H1 (cell line): ENCODE data around the gene PWP1. TPM values are rescaled to one million over a fixed set of nuclear protein-coding genes. Genes with fewer than 3 reads are reported as not detected.

Experiments used
- CTCF ChIA-PET: fragments of 300-600 bp; sonication (Branson Sonifier 250); formaldehyde crosslinking; loops from one replicate; lab custom pipeline; 2021; ENCODE audit not compliant: partially characterized antibody; lab: Charles Lee
- POLR2A ChIA-PET: fragments of 300-600 bp; sonication (Branson Sonifier 250); formaldehyde crosslinking; loops from one replicate; lab custom pipeline; 2021; ENCODE audit warnings: inconsistent platforms; ENCODE audit not compliant: partially characterized antibody; lab: Charles Lee
- DNase-seq, 2 experiments: peaks; one replicate each; pipeline versions ENCODE4 v3.0.0 to v3.0.0-alpha.2; 2010 to 2022; ENCODE audit warnings: low spot score in 2 of 2, low read depth in 1 of 2, mixed read lengths in 1 of 2
- FAIRE-seq: peaks from 2 replicates; lab custom pipeline; 2011; peaks lifted over from hg19 to GRCh38; lab: Jason Lieb, UNC
- H2AFZ ChIP-seq: 2 replicates; pipeline ENCODE4 v1.8.1; 2012; ENCODE audit warnings: low read length, inconsistent platforms
- H2AK5ac ChIP-seq: 2 replicates; pipeline ENCODE4 v1.6.1; 2013; ENCODE audit warnings: low read depth, low read length
- H2BK120ac ChIP-seq: replicated peaks from 2 replicates; pipeline ENCODE3; 2013; ENCODE audit warnings: low read depth, low read length, inconsistent platforms
- H2BK12ac ChIP-seq: 2 replicates; pipeline ENCODE4 v1.6.1; 2013; ENCODE audit warnings: low read depth, low read length
- H2BK15ac ChIP-seq: 2 replicates; pipeline ENCODE4 v1.6.1; 2013; ENCODE audit warnings: low read length
- H2BK20ac ChIP-seq: 2 replicates; pipeline ENCODE4 v1.6.1; 2013; ENCODE audit warnings: low read length
- H2BK5ac ChIP-seq: 2 replicates; pipeline ENCODE4 v1.6.1; 2013; ENCODE audit warnings: low read depth, low read length
- H3K14ac ChIP-seq: 2 replicates; pipeline ENCODE4 v1.6.1; 2013; ENCODE audit warnings: inconsistent platforms; ENCODE audit not compliant: insufficient read length
- H3K18ac ChIP-seq: 2 replicates; pipeline ENCODE4 v1.6.1; 2013; ENCODE audit warnings: low read length; ENCODE audit errors: extremely low read depth
- H3K23ac ChIP-seq: 2 replicates; pipeline ENCODE4 v1.6.1; 2013; ENCODE audit warnings: inconsistent platforms; ENCODE audit not compliant: insufficient read length
- H3K23me2 ChIP-seq: 2 replicates; pipeline ENCODE4 v1.6.1; 2013; ENCODE audit warnings: low read depth, low read length
- H3K27ac ChIP-seq: 2 replicates; pipeline ENCODE4 v1.6.1; 2011; ENCODE audit warnings: low read depth, low read length, inconsistent platforms
- H3K27me3 ChIP-seq, 4 experiments: replicated peaks in 1 of 4; 1 replicate in 1 of 4; 2 replicates in 3 of 4; pipeline versions ENCODE4 v1.6.1 to v1.8.1; 2011 to 2013; ENCODE audit warnings: low read length in 3 of 4, mild to moderate bottlenecking in 3 of 4, inconsistent platforms in 2 of 4, mixed read lengths in 2 of 4, moderate library complexity in 1 of 4; ENCODE audit not compliant: control insufficient read depth in 3 of 4, insufficient read depth in 3 of 4; ENCODE audit errors: extremely low read depth in 1 of 4
- H3K36me3 ChIP-seq, 4 experiments: 2 replicates each; pipeline versions ENCODE4 v1.6.1 to v1.8.1; 2011 to 2013; ENCODE audit warnings: mild to moderate bottlenecking in 4 of 4, low read length in 3 of 4, moderate library complexity in 2 of 4, control low read depth in 1 of 4, inconsistent platforms in 1 of 4; ENCODE audit not compliant: insufficient read depth in 4 of 4, control insufficient read depth in 2 of 4
- H3K4ac ChIP-seq: replicated peaks from 2 replicates; pipeline ENCODE3; 2013; ENCODE audit warnings: low read length, low read depth, mixed read lengths, inconsistent platforms; ENCODE audit not compliant: insufficient read length
- H3K4me1 ChIP-seq, 4 experiments: replicated peaks in 1 of 4; 1 replicate in 1 of 4; 2 replicates in 3 of 4; pipeline versions ENCODE4 v1.6.1 to v1.8.1; 2011 to 2013; ENCODE audit warnings: low read length in 3 of 4, inconsistent platforms in 2 of 4, mixed read lengths in 1 of 4; ENCODE audit not compliant: insufficient read depth in 4 of 4, control insufficient read depth in 3 of 4
- H3K4me2 ChIP-seq, 2 experiments: 2 replicates each; pipeline versions ENCODE4 v1.6.1 to v1.8.1; 2011 to 2013; ENCODE audit warnings: low read depth in 2 of 2, low read length in 2 of 2, control low read depth in 1 of 2, inconsistent platforms in 1 of 2, mild to moderate bottlenecking in 1 of 2; ENCODE audit not compliant: insufficient read depth in 1 of 2
- H3K4me3 ChIP-seq, 4 experiments: fragments of 200-600, 300-600 bp in 1 of 4; sonication (generic), shearing (Covaris generic), sonication (Bioruptor Twin) in 1 of 4; 2 replicates each; pipeline versions ENCODE4 v1.5.1 to v1.8.1; 2011 to 2016; ENCODE audit warnings: low read length in 4 of 4, low read depth in 3 of 4, control low read depth in 2 of 4, inconsistent platforms in 2 of 4, mild to moderate bottlenecking in 2 of 4, mixed read lengths in 1 of 4, moderate library complexity in 1 of 4; ENCODE audit not compliant: insufficient read depth in 2 of 4; ENCODE audit errors: extremely low read depth in 1 of 4
- H3K56ac ChIP-seq: replicated peaks from 2 replicates; pipeline ENCODE3; 2013; ENCODE audit warnings: low read depth, mild to moderate bottlenecking, mixed read lengths, low read length, inconsistent platforms; ENCODE audit not compliant: insufficient read length
- H3K79me1 ChIP-seq: 2 replicates; pipeline ENCODE4 v1.6.1; 2013; ENCODE audit warnings: low read depth, low read length, control low read depth
- H3K79me2 ChIP-seq, 2 experiments: 2 replicates each; pipeline versions ENCODE4 v1.6.1 to v1.8.1; 2012 to 2013; ENCODE audit warnings: low read length in 2 of 2, mild to moderate bottlenecking in 2 of 2, inconsistent platforms in 1 of 2; ENCODE audit not compliant: insufficient read depth in 2 of 2, control insufficient read depth in 1 of 2
- H3K9ac ChIP-seq, 4 experiments: replicated peaks in 1 of 4; 1 replicate in 1 of 4; 2 replicates in 3 of 4; pipeline versions ENCODE4 v1.6.1 to v1.8.1; 2011 to 2013; ENCODE audit warnings: low read depth in 3 of 4, low read length in 3 of 4, control low read depth in 2 of 4, mild to moderate bottlenecking in 2 of 4, moderate library complexity in 2 of 4, inconsistent platforms in 1 of 4; ENCODE audit errors: extremely low read depth in 1 of 4
- H3K9me3 ChIP-seq, 2 experiments: 2 replicates each; pipeline versions ENCODE4 v1.6.1 to v1.8.1; 2012 to 2013; ENCODE audit warnings: mild to moderate bottlenecking in 2 of 2, moderate library complexity in 2 of 2, control low read depth in 1 of 2, inconsistent platforms in 1 of 2, low read depth in 1 of 2, low read length in 1 of 2, mixed read lengths in 1 of 2; ENCODE audit not compliant: insufficient read depth in 2 of 2
- H4K20me1 ChIP-seq, 2 experiments: replicated peaks in 1 of 2; 2 replicates each; pipeline versions ENCODE3 to v1.8.1; 2011 to 2013; ENCODE audit warnings: inconsistent platforms in 2 of 2, low read length in 2 of 2, mild to moderate bottlenecking in 1 of 2; ENCODE audit not compliant: insufficient read depth in 2 of 2, control insufficient read depth in 1 of 2
- H4K5ac ChIP-seq: 2 replicates; pipeline ENCODE4 v1.6.1; 2013; ENCODE audit warnings: low read length, low read depth, mixed read lengths, inconsistent platforms; ENCODE audit not compliant: insufficient read length
- H4K8ac ChIP-seq: 2 replicates; pipeline ENCODE4 v1.8.0; 2013; ENCODE audit warnings: mild to moderate bottlenecking, moderate library complexity, low read length, inconsistent platforms; ENCODE audit not compliant: insufficient read depth; ENCODE audit errors: extremely low read depth
- H4K91ac ChIP-seq: replicated peaks from 2 replicates; pipeline ENCODE3; 2013; ENCODE audit warnings: low read length, mixed read lengths, inconsistent platforms; ENCODE audit not compliant: insufficient read length
- ASH2L ChIP-seq: fragments of 200-600, 300-600 bp; sonication (generic); IDR thresholded peaks from one replicate; pipeline ENCODE4 v1.7.1; 2017; ENCODE audit warnings: low read length
- BCL11A ChIP-seq, 2 experiments: IDR thresholded peaks; one replicate each; pipeline ENCODE4 v1.6.1; 2011; ENCODE audit warnings: low read depth in 2 of 2, low read length in 2 of 2, mild to moderate bottlenecking in 2 of 2
- CHD1 ChIP-seq: IDR thresholded peaks from 2 replicates; pipeline ENCODE4 v1.6.1; 2012; ENCODE audit warnings: low read depth, low read length, improper control_type of control experiment
- CREB1 ChIP-seq: IDR thresholded peaks from 2 replicates; pipeline ENCODE4 v1.6.1; 2012; ENCODE audit warnings: inconsistent platforms
- CTBP2 ChIP-seq: IDR thresholded peaks from 2 replicates; pipeline ENCODE4 v1.7.0; 2011; ENCODE audit warnings: borderline replicate concordance, mild to moderate bottlenecking, moderate library complexity, mixed read lengths, low read length; ENCODE audit not compliant: insufficient read depth, insufficient read length
- EP300 ChIP-seq, 2 experiments: IDR thresholded peaks; 1 replicate in 1 of 2; 2 replicates in 1 of 2; pipeline ENCODE4 v1.6.1; 2011 to 2012; ENCODE audit warnings: low read depth in 2 of 2, low read length in 2 of 2, mild to moderate bottlenecking in 2 of 2, borderline replicate concordance in 1 of 2, inconsistent platforms in 1 of 2, moderate library complexity in 1 of 2
- EZH2 ChIP-seq: fragments of 200-600 bp; sonication (generic); IDR thresholded peaks from 2 replicates; pipeline ENCODE4 v1.7.1; 2012; ENCODE audit warnings: low read depth, mild to moderate bottlenecking, moderate library complexity, low read length, inconsistent platforms; ENCODE audit not compliant: severe bottlenecking
- FOSL1 ChIP-seq: IDR thresholded peaks from 2 replicates; pipeline ENCODE4 v1.6.1; 2011; ENCODE audit warnings: mild to moderate bottlenecking, low read depth, low read length, moderate library complexity; ENCODE audit not compliant: insufficient read depth
- JUN ChIP-seq: IDR thresholded peaks from 2 replicates; pipeline ENCODE4 v1.6.1; 2011; ENCODE audit warnings: low read depth, mild to moderate bottlenecking, improper control_type of control experiment, low read length
- NRF1 ChIP-seq: IDR thresholded peaks from 2 replicates; pipeline ENCODE4 v1.6.1; 2011; ENCODE audit warnings: mild to moderate bottlenecking, low read depth, low read length, improper control_type of control experiment
- POLR2AphosphoS5 ChIP-seq: IDR thresholded peaks from 2 replicates; pipeline ENCODE4 v1.6.1; 2011; ENCODE audit warnings: low read depth, low read length
- SP2 ChIP-seq: IDR thresholded peaks from 2 replicates; pipeline ENCODE4 v1.6.1; 2012; ENCODE audit warnings: mild to moderate bottlenecking, low read length, inconsistent platforms
- TCF12 ChIP-seq: IDR thresholded peaks from 2 replicates; pipeline ENCODE4 v1.6.1; 2011; ENCODE audit warnings: low read depth, mild to moderate bottlenecking, low read length
- ZNF274 ChIP-seq: IDR thresholded peaks from 2 replicates; pipeline ENCODE4 v1.7.0; 2012; ENCODE audit warnings: low read length, borderline replicate concordance; ENCODE audit errors: extremely low read depth
- WGBS, 2 experiments: shearing (Covaris generic) in 1 of 2; methylation state at CpG; one replicate each; pipeline versions ENCODE4 v1.1.6 to v1.1.7; 2013 to 2015; ENCODE audit warnings: low lambda C conversion rate in 2 of 2, mixed read lengths in 2 of 2, inconsistent platforms in 1 of 2, low coverage in 1 of 2, missing lambda C conversion rate in 1 of 2; ENCODE audit not compliant: insufficient replicate concordance in 2 of 2, insufficient coverage in 1 of 2, insufficient read length in 1 of 2; ENCODE audit errors: extremely low coverage in 1 of 2, missing lambda C conversion rate in 1 of 2; 5-methylcytosine and 5-hydroxymethylcytosine counted together
- polyA plus RNA-seq, 7 experiments: library from polyadenylated mRNA; depleted of rRNA in 3 of 7; stranded (reverse) in 5 of 7; unstranded in 2 of 7; fragments of >200 nt in 5 of 7; fragments of 200-250 nt in 2 of 7; gene quantifications; 1 replicate in 5 of 7; 2 replicates in 1 of 7; 4 replicates in 1 of 7; pipeline versions ENCODE4 v1.2.1 to v1.2.3, GENCODE V29; 2011 to 2013; ENCODE audit warnings: missing spikeins in 2 of 7, mixed read lengths in 2 of 7
- total RNA-seq: library from RNA; stranded (reverse); fragmentation: NEBNext Ultra II Directional; extraction: Animal tissue kit (Norgen Biotek cat#: 25700); gene quantifications from 2 replicates; pipeline ENCODE4 v1.2.1, GENCODE V29; 2021

The PWP1 gene
- total and polyA plus RNA-seq, 2 of the 8 experiments (the other 6 are each of a cell fraction or from before 2014, with no cell fraction given), result 57.8 to 78.5 TPM

DNA sequence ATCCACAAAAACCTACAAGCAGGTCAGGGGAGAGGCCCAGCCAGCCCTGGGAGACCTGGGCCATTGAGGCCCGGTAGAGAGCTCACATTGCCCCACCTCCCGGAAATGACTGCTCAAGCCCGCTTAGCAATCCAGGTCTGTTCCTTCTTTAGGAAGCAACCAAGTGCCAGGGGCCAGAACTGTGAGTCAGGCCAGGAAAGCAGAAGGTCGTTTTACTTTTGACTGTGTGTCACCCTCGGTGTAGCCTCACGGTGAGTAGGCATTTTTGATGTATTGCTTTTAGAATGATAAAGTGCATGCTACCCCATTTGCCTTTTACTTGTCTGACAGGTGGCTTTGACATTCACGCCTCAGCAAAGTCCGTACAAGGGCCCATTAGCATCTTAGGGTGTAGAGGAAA lies 25.4 kb upstream of the PWP1 start:
- no peak for FAIRE-seq
- CTCF ChIA-PET, result interaction anchor here (0.7 to 3.5 kb wide), 6 partner anchors 11 to 35 kb away, joined by 3 to 19 read pairs (median 4); no protein-coding TSS in a partner anchor
- POLR2A ChIA-PET, result interaction anchor here (0.8 to 1.5 kb wide), 6 partner anchors 8 to 26 kb away, joined by 3 to 4 read pairs (median 3); no protein-coding TSS in a partner anchor

More for the DNA sequence above, 25.4 kb upstream of the PWP1 start:
- Histone ChIP-seq H3K14ac (no peak overlapping the region), H2BK15ac (no peak overlapping the region), H2BK120ac (no peak overlapping the region), H3K4ac (no peak overlapping the region), H3K9me3 (no peaks in the 10 kb centered on the region), H3K4me1 (peaks cover 0 to 18% (median 6%) of the 10 kb centered on the region in 4 experiments; a peak in 5 of 7 replicates), H3K79me1 (no peaks in the 10 kb centered on the region), H3K79me2 (no peaks in the 10 kb centered on the region), H4K20me1 (no peaks in the 10 kb centered on the region), H3K23ac (no peak overlapping the region), H3K18ac (peak overlapping the region; percentile 51; the same call in 1 of the 2 replicates), H3K23me2 (no peaks in the 10 kb centered on the region), H3K36me3 (no peaks in the 10 kb centered on the region), H3K27ac (no peak overlapping the region), H2BK20ac (0 out of 2 replicates have a peak overlapping the region, but pooled peaks have one; percentile 82), H3K9ac (no peak overlapping the region), H4K8ac (no peak overlapping the region), H2BK12ac (peak overlapping the region; percentile 55; the same call in 1 of the 2 replicates), H4K5ac (no peak overlapping the region), H3K27me3 (no peaks in the 10 kb centered on the region), H3K56ac (no peak overlapping the region), H2AK5ac (no peak overlapping the region; the same call in 1 of the 2 replicates), H3K4me2 (0 out of 4 replicates have a peak overlapping the region, but pooled peaks of 1 of the 2 experiments have one; percentile 23), H2AFZ (no peak overlapping the region), H2BK5ac (peak overlapping the region; percentile 45; the same call in 1 of the 2 replicates), H4K91ac (no peak overlapping the region), H3K4me3 (no peak overlapping the region)
- no peak for DNase-seq
- 82% methylated on average over 8 of the region's 8 CpGs; no CpG with 5 or more reads in 1 of the 2 experiments for WGBS, 2 experiments
- TF ChIP-seq FOSL1 (no peak), ZNF274 (no peak), ASH2L (no peak), SP2 (no peak), NRF1 (no peak), CTBP2 (no peak), CHD1 (no peak), BCL11A (IDR thresholded peaks at IDR 0.05; ENCODE audit: low read depth in 2 of 2, low read length in 2 of 2) (no peak), TCF12 (no peak), JUN (no peak), EZH2 (no peak), CREB1 (no peak), POLR2AphosphoS5 (no peak), EP300 (IDR thresholded peaks at IDR 0.05; ENCODE audit: borderline replicate concordance in 1 of 2, low read depth in 2 of 2, low read length in 2 of 2) (no peak)
